ENCODE data around the gene FBXO9. TPM values are rescaled to one million over a fixed set of nuclear protein-coding genes. Genes with fewer than 3 reads are reported as not detected.

FBXO9 gene
- total RNA-seq, 1 donor from 2014 or later = 78.5 TPM

DNA sequence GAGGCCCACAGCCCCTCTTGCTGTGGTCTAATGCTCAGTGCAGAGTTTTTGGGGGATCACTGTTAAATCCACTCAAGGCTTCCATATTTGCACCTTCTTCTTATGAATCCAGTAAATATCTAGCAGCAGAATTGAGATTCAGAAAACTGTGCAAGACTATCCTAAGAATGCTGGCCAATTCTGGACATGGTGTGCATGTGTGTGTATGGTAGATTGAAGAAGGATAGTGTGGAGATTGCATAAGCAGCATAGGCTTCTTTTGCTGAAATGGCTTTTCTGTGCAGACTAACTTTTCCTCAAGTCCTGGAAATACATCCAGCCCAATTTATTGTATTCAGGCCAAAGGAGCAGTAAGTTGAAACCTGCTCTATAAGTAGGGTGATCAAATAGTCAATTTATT, 39.7 kb downstream of the FBXO9 start:
- no peaks in the 10 kb centered on the region for H3K27me3 Mint-ChIP-seq

GRCh38 chr6:53107091-53107490, 41.9 kb downstream of the FBXO9 start:
- no peaks in the 10 kb centered on the region for H3K9me3 Mint-ChIP-seq
- no peak overlapping the region for H3K4me3 Mint-ChIP-seq
- H3K27ac Mint-ChIP-seq = peak overlapping the region; percentile 16
- H3K36me3 Mint-ChIP-seq = peaks cover 7% of the 10 kb centered on the region
- TF ChIP-seq, protein P1, sequence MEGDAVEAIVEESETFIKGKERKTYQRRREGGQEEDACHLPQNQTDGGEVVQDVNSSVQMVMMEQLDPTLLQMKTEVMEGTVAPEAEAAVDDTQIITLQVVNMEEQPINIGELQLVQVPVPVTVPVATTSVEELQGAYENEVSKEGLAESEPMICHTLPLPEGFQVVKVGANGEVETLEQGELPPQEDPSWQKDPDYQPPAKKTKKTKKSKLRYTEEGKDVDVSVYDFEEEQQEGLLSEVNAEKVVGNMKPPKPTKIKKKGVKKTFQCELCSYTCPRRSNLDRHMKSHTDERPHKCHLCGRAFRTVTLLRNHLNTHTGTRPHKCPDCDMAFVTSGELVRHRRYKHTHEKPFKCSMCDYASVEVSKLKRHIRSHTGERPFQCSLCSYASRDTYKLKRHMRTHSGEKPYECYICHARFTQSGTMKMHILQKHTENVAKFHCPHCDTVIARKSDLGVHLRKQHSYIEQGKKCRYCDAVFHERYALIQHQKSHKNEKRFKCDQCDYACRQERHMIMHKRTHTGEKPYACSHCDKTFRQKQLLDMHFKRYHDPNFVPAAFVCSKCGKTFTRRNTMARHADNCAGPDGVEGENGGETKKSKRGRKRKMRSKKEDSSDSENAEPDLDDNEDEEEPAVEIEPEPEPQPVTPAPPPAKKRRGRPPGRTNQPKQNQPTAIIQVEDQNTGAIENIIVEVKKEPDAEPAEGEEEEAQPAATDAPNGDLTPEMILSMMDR (conservative IDR thresholded peaks at IDR 0.05) = no peak
- H3K27me3 Mint-ChIP-seq = no peaks in the 10 kb centered on the region
- peaks cover 17% of the 10 kb centered on the region for H3K4me1 Mint-ChIP-seq (ENCODE audit: unreplicated experiment)
- no peak for DNase-seq (ENCODE audit: extremely low spot score, unreplicated experiment)

More for the DNA sequence above, 39.7 kb downstream of the FBXO9 start:
- peaks cover 17% of the 10 kb centered on the region for H3K4me1 Mint-ChIP-seq (ENCODE audit: unreplicated experiment)
- DNase-seq (ENCODE audit: extremely low spot score, unreplicated experiment) = no peak
- TF ChIP-seq, protein P1 (conservative IDR thresholded peaks at IDR 0.05) = no peak
- H3K4me3 Mint-ChIP-seq = no peak overlapping the region
- no peaks in the 10 kb centered on the region for H3K9me3 Mint-ChIP-seq
- H3K36me3 Mint-ChIP-seq = peaks cover 13% of the 10 kb centered on the region
- H3K27ac Mint-ChIP-seq = no peak overlapping the region

GRCh38 chr6:53109612-53110011, 44.4 kb downstream of the FBXO9 start:
- H3K36me3 Mint-ChIP-seq = peaks cover 4% of the 10 kb centered on the region
- TF ChIP-seq, protein P1 (conservative IDR thresholded peaks at IDR 0.05) = no peak
- H3K4me3 Mint-ChIP-seq = no peak overlapping the region
- DNase-seq (ENCODE audit: extremely low spot score, unreplicated experiment) = no peak
- no peaks in the 10 kb centered on the region for H3K9me3 Mint-ChIP-seq
- no peaks in the 10 kb centered on the region for H3K27me3 Mint-ChIP-seq
- no peak overlapping the region for H3K27ac Mint-ChIP-seq
- peaks cover 32% of the 10 kb centered on the region for H3K4me1 Mint-ChIP-seq (ENCODE audit: unreplicated experiment)

- H3K36me3 Mint-ChIP-seq = peaks cover 4% of the 10 kb centered on the region
- TF ChIP-seq, protein P1 (conservative IDR thresholded peaks at IDR 0.05) = no peak
- H3K27me3 Mint-ChIP-seq = no peaks in the 10 kb centered on the region
- H3K4me1 Mint-ChIP-seq (ENCODE audit: unreplicated experiment) = peaks cover 25% of the 10 kb centered on the region
- H3K27ac Mint-ChIP-seq = no peak overlapping the region
- H3K4me3 Mint-ChIP-seq = no peak overlapping the region
- peaks cover 9% of the 10 kb centered on the region for H3K9me3 Mint-ChIP-seq
- no peak for DNase-seq (ENCODE audit: extremely low spot score, unreplicated experiment)
These were observed 46.7 kb downstream of the FBXO9 start for GRCh38 chr6:53111865-53112264.

DNA sequence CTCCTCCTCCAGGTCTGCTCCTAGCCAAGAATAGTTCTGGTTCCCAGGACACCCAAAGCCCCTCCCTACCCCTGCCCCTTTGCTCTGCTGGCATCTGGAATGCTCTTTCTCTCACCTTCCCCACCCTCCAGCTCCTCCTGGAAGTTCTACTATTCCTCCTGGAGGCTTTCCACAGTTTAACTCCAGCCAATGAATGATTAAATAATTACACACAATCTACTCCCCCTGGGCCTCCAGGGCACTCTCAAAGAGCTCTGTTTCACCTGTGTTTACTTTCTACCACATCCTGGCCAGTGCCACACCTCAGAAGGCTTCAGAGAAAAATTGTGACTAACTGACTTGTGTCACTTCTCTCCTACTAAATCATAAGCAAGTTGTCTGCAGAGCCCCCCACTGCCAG, 47.2 kb downstream of the FBXO9 start:
- DNase-seq (ENCODE audit: extremely low spot score, unreplicated experiment) = no peak
- Mint-ChIP-seq H3K4me1 (ENCODE audit: unreplicated experiment) (peaks cover 20% of the 10 kb centered on the region), H3K9me3 (peaks cover 9% of the 10 kb centered on the region), H3K36me3 (peaks cover 4% of the 10 kb centered on the region), H3K27me3 (no peaks in the 10 kb centered on the region), H3K27ac (peak overlapping the region; percentile 79), H3K4me3 (peak overlapping the region; percentile 61)
- TF ChIP-seq, protein P1 (conservative IDR thresholded peaks at IDR 0.05) = no peak

DNA sequence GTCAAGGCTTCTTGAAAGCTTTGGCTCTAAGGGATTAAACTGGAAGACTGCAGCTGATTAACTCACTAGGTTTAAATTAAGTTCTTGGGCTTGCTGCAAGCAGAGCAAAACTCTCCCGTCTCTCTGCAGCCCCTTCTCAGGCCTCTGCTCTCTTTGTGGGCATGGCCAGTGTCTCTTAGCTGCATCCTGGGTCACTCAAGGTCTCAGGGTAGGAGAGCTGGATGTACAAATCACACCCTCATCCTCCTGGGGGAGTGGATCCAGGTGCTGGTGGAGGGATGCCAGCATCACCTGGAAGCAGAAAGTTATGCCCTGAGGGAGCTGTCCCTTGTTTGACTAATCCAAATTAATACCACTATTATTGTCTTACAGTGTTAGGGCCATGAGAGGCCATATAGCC, 47.7 kb downstream of the FBXO9 start:
- peak overlapping the region; percentile 61 for H3K4me3 Mint-ChIP-seq
- H3K4me1 Mint-ChIP-seq (ENCODE audit: unreplicated experiment) = peaks cover 19% of the 10 kb centered on the region
- DNase-seq (ENCODE audit: extremely low spot score, unreplicated experiment) = no peak
- H3K27ac Mint-ChIP-seq = peak overlapping the region; percentile 79
- H3K9me3 Mint-ChIP-seq = peaks cover 9% of the 10 kb centered on the region
- TF ChIP-seq, protein P1 (conservative IDR thresholded peaks at IDR 0.05) = no peak
- H3K27me3 Mint-ChIP-seq = no peaks in the 10 kb centered on the region
- H3K36me3 Mint-ChIP-seq = peaks cover 4% of the 10 kb centered on the region

Data from type B pancreatic cell (in vitro differentiated cells).